Activated CD8-positive, alpha-beta memory T cell treated with anti-CD3 and anti-CD28 coated beads, Interleukin-2, amount 50 U/mL, for 4 hours (primary cell): ENCODE data around the gene PAOX.
"Not testable (repeated sequence)": the region's sequence is repeated elsewhere in the genome, so short reads cannot be mapped to it uniquely, and the experiment has no call there.

Experiments
- DNase-seq: peaks from one replicate; pipeline ENCODE4 v3.0.0-alpha.2; 2020

The PAOX gene

DNA sequence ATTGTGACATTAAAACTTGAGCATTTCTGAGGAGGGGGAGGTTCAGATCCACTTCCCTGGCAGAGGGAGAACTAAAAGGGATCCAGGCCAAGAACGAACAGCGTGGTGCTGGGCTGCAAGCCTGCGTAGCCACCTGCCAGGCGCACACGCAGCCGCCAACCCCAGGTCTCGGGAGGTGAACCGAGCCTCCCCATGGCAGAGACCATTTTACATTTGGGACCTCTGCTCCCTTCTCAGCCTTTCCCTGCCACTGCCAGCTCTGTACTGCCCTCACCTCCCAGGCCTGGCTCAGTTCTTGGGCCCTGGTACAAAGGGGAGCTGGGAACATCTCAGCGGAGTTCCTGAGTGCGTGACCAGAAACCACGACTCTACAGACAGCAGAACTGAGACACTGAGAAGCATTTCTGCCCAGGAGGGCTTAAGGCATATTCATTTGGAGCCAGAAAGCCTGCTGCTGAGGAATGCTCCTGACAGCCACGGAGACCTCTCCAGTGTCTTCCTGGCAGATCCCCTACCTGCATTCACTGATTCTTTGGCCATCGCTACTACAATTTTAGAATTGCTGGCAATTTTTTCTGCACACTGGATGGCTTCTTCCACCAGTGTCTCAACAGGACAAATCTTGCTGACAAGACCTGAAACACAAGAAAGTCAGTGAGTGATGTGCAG lies 13.5 kb upstream of the PAOX start:
- no peak for DNase-seq

DNA sequence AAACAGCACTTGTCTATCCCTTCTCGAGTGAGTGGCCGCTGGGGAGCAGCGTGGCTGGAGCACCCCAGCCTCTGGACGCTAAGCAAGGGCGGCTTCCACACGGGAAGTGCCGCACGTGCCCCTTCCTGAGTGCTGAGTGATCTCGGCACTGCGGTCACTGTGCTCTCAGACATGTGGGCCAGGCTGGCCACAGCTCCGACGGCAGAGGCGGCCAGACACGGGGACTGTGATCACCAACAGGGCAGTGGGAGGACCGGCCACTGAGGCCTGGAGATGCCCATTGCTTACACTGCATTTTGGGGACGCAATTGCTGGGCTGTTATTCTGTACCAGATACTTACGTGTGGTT lies 13.0 kb upstream of the PAOX start:
- no peak for DNase-seq

- DNase-seq = no peak
Observed at GRCh38 chr10:133366751-133367150, 12.3 kb upstream of the PAOX start.

DNA sequence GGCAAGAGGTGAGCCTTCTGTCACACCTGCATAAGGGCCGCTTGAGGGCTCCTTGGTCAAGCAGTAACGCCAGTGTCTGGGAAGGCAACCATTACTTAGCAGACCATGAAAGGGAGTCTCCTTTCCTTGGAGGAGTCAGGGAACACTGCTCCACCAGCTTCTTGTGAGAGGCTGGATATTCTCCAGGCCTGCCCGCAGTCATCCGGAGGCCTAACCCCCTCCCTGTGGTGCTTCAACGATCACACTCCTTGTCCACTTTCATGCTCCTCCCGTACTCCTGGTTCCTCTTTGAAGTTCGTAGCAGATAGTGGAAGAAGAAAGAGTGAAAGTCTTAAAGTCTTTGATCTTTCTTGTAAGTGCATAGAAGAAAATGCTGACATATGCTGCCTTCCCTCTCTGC lies 11.6 kb upstream of the PAOX start:
- not testable (repeated sequence) for DNase-seq

GRCh38 chr10:133368153-133368552 lies 10.9 kb upstream of the PAOX start:
- DNase-seq = no peak

GRCh38 chr10:133370030-133370786 lies 8.9 kb upstream of the PAOX start:
- DNase-seq = no peak

DNA sequence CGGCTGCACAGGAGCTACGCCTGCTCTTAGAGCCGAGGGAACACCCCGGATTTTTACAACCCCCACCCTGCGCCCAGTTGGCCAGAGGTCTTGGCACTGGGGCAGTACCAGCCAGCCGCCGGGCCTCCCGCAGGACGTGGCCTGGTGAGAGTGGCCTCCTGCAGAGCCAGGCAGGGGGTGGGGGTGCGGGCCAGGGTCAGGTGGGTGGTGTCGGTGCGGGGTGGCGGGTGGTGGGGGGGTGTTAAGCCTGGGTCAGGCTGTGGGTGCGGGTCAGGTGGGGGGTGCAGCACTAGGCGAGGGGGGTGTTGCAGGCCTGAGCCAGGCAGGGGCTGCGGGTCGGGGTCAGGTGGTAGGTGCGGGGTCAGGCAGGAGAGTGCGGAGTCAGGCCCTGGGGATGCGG lies 6.6 kb upstream of the PAOX start:
- no peak for DNase-seq

GRCh38 chr10:133373174-133374090 lies 5.6 kb upstream of the PAOX start, which contains the start of gene ECHS1:
Gene ECHS1 (minus strand): TSS chr10:133373354. CDS start chr10:133373333, 21 bp downstream.
- DNase-seq = peak; percentile 96

- no peak for DNase-seq
Observed at GRCh38 chr10:133375357-133376115, 3.5 kb upstream of the PAOX start.

DNA sequence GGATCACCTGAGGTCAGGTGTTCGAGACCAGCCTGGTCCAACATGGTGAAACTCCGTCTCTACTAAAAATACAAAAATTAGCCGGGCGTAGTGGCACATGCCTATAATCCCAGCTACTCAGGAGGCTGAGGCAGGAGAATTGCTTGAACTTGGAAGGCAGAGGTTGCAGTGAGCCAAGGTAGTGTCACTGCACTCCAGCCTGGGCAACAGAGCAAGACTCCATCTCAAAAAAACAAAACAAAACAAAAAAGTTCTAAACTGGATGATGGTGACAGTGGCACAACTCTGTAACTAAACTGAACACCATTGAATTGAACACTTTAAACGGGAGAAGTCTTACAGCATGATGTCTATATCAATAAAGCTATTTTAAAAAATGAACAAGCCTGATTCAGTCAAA lies 2.9 kb upstream of the PAOX start:
- not testable (repeated sequence) for DNase-seq

DNA sequence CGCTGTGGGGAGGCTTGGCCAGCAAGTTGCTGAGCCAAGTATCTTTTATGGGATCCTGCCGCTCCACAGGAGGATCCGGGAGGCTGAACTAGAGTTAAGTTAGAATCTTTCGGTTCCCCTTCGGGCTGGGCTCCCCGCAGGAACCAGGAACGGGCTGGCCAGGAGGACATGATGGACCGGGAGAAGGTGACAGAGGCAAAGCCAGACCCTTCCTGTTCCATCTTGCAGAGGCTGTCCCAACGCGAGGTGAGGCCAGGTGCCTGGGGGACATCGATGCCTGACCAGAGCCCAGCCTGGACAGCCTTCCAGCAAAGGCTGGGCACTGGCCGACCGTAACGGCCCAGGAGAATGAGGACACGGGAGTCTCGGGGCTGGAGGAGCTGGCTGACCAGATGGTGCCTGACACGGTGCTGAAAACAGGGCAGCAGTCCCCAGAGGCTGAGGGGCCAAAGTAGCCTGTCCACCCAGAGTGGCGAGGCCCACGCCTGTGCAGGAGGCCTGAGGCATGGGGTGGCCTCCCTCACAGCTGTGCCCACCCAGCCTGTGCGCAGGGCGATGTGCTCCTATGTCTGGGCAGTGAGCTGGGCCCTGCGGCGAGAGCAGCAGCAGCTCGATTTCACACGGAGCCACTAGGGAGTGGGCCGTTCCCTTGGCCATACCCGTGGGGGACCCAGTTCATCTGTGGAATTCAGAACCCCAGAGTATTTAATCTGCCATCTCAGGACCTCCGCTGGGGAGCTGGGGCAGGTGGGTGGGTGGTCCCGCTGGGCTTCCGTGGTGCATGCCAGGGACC lies 1.8 kb upstream of the PAOX start:
- no peak for DNase-seq

GRCh38 chr10:133377818-133378250 lies 1.2 kb upstream of the PAOX start:
- no peak for DNase-seq

DNA sequence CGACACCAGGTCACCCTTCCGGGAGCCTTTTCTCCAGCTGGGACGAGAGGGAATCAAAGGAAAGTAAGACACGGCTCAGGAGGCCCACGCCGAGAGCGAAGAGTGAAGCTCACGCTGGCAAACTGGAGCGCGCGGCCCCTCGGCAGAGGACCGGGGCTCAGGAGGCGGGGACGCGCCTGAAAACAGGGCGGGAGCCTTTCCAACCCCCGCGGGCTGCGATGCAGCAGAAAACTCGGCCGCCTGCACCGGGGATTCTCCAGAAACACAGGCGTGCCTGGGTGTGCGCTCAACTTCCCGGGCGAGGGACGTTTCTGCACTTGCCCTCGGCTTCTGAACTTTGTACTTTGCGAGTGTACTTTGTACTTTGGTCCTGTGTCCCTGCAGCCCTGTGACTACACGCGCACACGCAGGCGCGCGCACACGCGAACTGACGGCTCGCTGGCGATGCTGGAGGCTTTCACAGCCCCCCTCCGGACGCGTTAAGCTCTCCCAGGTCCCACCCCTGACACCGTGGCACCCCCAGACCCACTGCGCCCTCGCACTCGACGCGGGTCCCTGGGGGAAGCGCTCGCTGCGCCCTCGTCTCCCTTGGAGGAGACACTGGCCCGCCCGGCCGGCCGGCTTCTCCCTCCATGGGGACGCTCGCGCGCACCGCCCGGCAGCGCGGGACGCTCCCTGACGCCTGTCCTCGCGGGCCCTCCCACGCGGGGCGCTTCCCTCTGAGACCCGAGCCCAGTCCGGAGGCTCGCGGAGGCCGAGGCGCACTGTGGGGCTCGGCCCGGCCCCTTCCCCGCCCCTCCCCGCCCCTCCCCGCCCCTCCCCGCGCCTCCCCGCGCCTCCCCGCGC lies 588 bp upstream of the PAOX start:
- peak; percentile 60 for DNase-seq

DNA sequence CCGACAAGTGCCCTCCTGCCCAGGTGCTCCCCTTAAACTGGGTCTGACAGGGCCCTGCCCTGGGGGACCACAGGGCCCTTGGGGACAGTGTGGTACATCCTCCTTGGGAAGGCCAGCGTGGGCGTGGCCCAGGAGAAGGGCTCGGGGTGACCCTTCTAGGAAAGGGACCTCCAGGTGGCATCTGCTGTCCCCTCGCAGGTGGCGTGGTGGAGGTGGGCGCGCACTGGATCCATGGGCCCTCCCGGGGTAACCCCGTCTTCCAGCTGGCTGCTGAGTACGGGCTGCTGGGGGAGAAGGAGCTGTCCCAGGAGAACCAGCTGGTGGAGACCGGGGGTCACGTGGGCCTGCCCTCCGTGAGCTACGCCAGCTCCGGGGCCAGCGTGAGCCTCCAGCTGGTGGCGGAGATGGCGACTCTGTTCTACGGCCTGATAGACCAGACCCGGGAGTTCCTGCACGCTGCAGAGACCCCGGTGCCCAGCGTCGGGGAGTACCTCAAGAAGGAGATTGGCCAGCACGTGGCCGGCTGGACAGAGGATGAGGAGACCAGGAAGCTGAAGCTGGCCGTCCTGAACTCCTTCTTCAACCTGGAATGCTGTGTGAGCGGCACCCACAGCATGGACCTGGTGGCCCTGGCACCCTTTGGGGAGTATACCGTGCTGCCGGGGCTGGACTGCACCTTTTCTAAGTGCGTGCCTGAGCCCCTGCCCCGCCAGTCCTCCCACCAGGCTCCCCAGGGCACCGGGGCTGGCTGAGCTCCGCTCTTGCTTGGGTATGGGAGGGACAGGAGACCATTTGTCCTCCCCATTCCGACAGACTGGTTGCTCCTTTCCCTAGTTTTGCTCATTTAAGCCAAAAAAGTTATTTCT lies 972 bp downstream of the PAOX start:
- DNase-seq = no peak

DNA sequence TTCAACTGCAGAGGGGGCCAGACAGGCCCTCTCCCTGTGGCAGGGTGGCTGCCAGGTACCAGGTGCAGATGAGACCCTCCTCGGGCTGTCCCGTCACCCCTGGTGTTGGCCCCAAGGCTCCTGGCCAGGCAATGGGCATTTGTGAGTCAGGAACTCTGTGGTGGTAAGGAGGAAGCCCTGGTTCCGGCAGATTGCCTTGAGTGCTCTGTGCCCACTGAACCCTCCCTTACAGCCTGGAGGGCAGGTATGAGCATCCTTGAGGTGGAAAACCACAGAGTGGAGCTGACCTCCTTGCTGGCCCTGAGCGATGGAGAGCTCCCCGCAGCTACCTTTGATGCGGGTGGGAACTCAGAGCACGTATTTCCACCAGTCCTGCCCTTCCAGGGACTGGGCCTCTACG lies 2.0 kb downstream of the PAOX start:
- no peak for DNase-seq

DNA sequence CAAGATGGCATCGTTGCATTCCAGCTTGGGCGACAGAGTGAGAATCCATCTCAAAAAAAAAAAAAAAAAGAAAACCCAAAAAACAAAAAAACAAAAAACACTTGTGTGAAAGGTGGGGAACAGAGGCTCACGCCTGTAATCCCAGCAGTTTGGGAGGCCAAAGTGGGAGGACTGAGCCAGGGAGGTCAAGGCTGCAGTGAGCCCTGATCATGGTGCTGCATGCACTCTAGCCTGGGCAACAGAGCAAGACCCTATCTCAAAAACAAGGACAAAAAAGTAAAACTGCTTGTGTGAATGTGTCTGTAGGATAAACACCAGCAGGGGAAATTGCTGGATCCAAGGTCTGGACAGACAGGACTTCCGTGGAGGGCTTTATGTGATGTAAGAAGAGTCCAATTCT lies 4.5 kb downstream of the PAOX start:
- DNase-seq = no peak

DNA sequence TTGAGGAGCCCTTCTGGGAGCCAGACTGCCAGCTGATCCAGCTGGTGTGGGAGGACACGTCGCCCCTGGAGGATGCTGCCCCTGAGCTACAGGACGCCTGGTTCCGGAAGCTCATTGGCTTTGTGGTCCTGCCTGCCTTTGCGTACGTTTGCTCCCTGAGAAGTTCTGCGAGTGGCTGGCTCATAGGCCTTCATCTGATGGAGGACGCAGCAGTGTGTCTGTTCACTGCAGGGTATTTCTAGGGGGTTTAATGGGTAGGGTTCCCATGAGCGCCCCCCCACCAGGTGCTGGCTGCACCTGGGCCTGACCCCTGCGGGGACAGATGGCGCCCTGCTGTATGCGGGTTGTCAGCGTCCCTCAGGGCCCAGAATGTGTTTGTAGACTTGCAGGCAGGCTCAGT lies 5.0 kb downstream of the PAOX start:
- DNase-seq = no peak

- no peak for DNase-seq
Observed at GRCh38 chr10:133385214-133385613, 6.2 kb downstream of the PAOX start.

GRCh38 chr10:133386951-133387350 lies 7.9 kb downstream of the PAOX start:
- DNase-seq = not testable (repeated sequence)
